ENCODE measurements around the gene CHRD.

The CHRD gene

GRCh38 chr3:184361932-184362667 is 17.8 kb upstream of the CHRD start:
- H3K27me3 ChIP-seq (replicated peaks; ENCODE audit: control insufficient read depth, insufficient read depth, low read length, poor library complexity, severe bottlenecking) = no peaks in the 10 kb centered on the region
- H3K9me3 ChIP-seq (ENCODE audit: control insufficient read depth, low read length) = no peaks in the 10 kb centered on the region
- peaks cover 4% of the 10 kb centered on the region for H3K36me3 ChIP-seq (ENCODE audit: control insufficient read depth, insufficient read depth, low read length)
- H3K4me1 ChIP-seq (ENCODE audit: control insufficient read depth, insufficient read depth, low read length, poor library complexity, severe bottlenecking) = peaks cover 14% of the 10 kb centered on the region
- peak in 1 of 3 donors; percentile 15 for DNase-seq
- peak overlapping the region; percentile 78 for H3K27ac ChIP-seq (ENCODE audit: insufficient read depth, low read length, poor library complexity, severe bottlenecking)
- peak overlapping the region; percentile 77 for H3K4me3 ChIP-seq (ENCODE audit: insufficient read depth, low read depth, low read length, poor library complexity, severe bottlenecking)

DNA sequence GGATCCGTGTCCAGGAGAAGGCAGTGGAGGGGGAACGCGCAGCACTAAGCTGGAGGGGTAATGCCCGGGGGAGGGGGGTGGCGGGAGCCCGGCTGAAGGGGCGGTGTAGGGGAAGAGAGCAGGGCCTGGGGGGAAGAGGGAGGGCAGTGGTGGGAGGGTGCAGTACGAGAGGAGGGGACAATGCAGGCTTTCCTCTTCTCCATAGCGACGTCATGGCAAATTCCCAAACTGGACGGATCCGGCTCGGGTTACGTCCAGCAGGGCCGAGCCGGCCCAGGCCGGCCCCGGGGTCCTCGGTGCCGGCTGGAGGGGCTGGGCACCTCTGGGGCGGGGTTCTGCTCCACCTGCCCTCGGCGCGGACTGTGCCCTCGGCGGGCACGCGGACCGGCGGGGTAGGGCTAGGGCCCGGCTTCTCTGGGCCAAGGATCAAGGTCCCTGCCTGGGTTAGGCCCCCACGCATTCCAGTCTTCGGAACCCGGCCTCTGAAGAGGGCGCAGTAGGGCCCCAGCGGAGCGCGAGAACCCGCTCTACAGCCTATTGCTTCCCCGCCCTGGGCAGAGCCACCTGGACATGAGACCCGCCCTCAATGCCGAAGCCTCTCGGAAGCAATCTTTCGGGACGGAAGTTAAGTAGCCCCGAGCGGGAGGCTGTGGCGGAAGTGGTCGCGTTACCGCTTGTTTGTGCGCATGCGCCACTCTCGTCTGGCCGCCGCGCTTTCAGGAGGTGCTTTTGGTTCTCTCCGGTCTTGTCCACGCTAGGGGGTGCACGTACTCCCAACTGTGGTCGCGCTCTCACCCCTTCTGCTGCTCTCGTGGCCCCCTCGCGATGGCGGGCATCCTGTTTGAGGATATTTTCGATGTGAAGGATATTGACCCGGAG is 16.9 kb upstream of the CHRD start:
- Histone ChIP-seq H3K36me3 (ENCODE audit: control insufficient read depth, insufficient read depth, low read length) (peaks cover 7% of the 10 kb centered on the region), H3K4me1 (ENCODE audit: control insufficient read depth, insufficient read depth, low read length, poor library complexity, severe bottlenecking) (peaks cover 14% of the 10 kb centered on the region), H3K27ac (ENCODE audit: insufficient read depth, low read length, poor library complexity, severe bottlenecking) (peak overlapping the region; percentile 78), H3K4me3 (ENCODE audit: insufficient read depth, low read depth, low read length, poor library complexity, severe bottlenecking) (peak overlapping the region; percentile 77), H3K9me3 (ENCODE audit: control insufficient read depth, low read length) (no peaks in the 10 kb centered on the region), H3K27me3 (replicated peaks; ENCODE audit: control insufficient read depth, insufficient read depth, low read length, poor library complexity, severe bottlenecking) (no peaks in the 10 kb centered on the region)
- DNase-seq = peak; percentile 88 to 93 (median 92)

DNA sequence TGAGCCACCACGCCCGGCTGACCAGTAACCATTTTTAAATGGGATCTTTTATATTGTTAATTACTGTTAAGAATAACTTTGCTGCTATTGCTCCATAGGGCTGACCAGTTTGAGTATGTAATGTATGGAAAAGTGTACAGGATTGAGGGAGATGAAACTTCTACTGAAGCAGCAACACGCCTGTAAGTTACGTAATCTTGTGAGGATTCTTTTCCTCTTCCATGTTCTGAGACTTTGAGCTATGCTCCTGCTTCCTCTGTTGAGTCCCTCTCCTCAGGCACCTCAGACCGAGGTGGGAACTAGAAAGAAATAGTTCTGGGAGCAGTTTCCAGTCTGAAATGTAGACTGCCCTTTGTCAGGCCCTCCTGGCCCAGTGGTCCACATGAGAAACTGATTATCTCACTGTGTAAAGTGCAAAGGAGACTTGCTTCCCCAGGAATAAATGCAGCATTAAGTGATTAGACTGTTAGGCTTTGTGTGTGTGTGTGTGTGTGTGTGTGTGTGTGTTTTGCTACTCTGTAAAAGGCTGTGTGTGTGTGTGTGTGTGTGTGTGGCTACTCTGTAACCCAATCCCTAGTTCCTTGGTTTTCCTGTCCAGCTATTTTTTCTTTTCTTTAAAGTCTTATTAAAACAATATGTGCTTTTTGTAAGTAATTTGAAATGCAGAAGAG is 13.1 kb upstream of the CHRD start:
- DNase-seq = no peak
- Histone ChIP-seq H3K4me1 (ENCODE audit: control insufficient read depth, insufficient read depth, low read length, poor library complexity, severe bottlenecking) (peaks cover 10% of the 10 kb centered on the region), H3K27ac (ENCODE audit: insufficient read depth, low read length, poor library complexity, severe bottlenecking) (no peak overlapping the region), H3K27me3 (replicated peaks; ENCODE audit: control insufficient read depth, insufficient read depth, low read length, poor library complexity, severe bottlenecking) (no peaks in the 10 kb centered on the region), H3K4me3 (ENCODE audit: insufficient read depth, low read depth, low read length, poor library complexity, severe bottlenecking) (no peak overlapping the region), H3K9me3 (ENCODE audit: control insufficient read depth, low read length) (no peaks in the 10 kb centered on the region), H3K36me3 (ENCODE audit: control insufficient read depth, insufficient read depth, low read length) (peaks cover 16% of the 10 kb centered on the region)

GRCh38 chr3:184368116-184368515 is 11.7 kb upstream of the CHRD start:
- Histone ChIP-seq H3K36me3 (ENCODE audit: control insufficient read depth, insufficient read depth, low read length) (peaks cover 16% of the 10 kb centered on the region), H3K9me3 (ENCODE audit: control insufficient read depth, low read length) (no peaks in the 10 kb centered on the region), H3K27ac (ENCODE audit: insufficient read depth, low read length, poor library complexity, severe bottlenecking) (no peak overlapping the region), H3K4me3 (ENCODE audit: insufficient read depth, low read depth, low read length, poor library complexity, severe bottlenecking) (no peak overlapping the region), H3K27me3 (replicated peaks; ENCODE audit: control insufficient read depth, insufficient read depth, low read length, poor library complexity, severe bottlenecking) (no peaks in the 10 kb centered on the region), H3K4me1 (ENCODE audit: control insufficient read depth, insufficient read depth, low read length, poor library complexity, severe bottlenecking) (peaks cover 2% of the 10 kb centered on the region)
- no peak for DNase-seq

DNA sequence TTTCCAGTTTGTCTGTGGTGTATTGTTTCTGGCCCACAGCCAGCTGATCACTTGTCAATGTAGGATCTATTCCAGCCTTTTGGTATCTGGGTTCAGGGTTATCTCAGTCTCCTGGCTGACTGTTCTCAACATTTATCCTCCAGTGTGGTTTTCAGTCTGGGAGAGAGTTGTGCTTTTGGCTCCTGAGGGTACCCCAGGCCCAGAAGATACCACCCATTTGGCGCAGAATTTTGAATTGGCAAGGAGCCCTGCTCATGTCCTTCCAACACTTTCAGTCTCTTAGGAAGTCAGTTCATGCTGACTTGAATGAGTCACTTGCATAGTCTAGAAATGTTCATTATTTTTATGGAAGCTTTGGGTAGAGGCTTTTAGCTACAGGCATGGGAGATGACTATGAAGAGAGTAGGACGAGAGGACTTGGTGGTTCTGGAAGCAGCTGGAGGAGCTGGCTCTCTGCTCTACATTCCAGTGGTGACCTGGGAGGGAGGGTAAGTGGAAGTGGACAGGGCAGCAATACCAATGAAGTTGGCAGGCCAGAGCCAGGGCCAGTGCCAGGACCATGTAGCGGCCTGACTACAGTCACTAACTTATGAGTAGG is 11.2 kb upstream of the CHRD start:
- H3K9me3 ChIP-seq (ENCODE audit: control insufficient read depth, low read length) = no peaks in the 10 kb centered on the region
- DNase-seq = no peak
- no peak overlapping the region for H3K4me3 ChIP-seq (ENCODE audit: insufficient read depth, low read depth, low read length, poor library complexity, severe bottlenecking)
- H3K4me1 ChIP-seq (ENCODE audit: control insufficient read depth, insufficient read depth, low read length, poor library complexity, severe bottlenecking) = peaks cover 2% of the 10 kb centered on the region
- H3K27me3 ChIP-seq (replicated peaks; ENCODE audit: control insufficient read depth, insufficient read depth, low read length, poor library complexity, severe bottlenecking) = no peaks in the 10 kb centered on the region
- no peak overlapping the region for H3K27ac ChIP-seq (ENCODE audit: insufficient read depth, low read length, poor library complexity, severe bottlenecking)
- H3K36me3 ChIP-seq (ENCODE audit: control insufficient read depth, insufficient read depth, low read length) = peaks cover 16% of the 10 kb centered on the region

DNA sequence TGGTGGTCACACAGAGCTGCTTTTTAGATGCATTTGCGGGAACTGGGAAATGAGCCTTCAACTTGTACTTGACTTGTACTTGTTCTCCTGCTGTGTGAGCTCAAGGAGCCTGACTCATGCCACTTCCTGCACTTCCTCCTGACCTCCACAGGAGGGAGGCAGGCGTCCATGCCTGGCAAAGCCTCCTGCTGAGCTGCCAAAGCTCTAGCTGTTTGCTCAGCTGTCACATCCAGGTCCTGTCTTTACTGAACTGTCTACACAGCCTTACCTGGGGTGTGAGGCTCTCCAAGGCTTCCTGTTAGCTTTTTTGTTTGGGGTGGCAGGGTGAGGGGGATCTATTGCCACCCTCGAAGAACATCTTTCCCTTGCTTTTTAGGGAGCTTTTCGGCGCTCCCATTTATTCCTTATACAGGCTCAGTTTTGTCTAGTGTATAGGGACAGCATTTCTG is 8.3 kb upstream of the CHRD start:
- no peak overlapping the region for H3K27ac ChIP-seq (ENCODE audit: insufficient read depth, low read length, poor library complexity, severe bottlenecking)
- H3K9me3 ChIP-seq (ENCODE audit: control insufficient read depth, low read length) = no peaks in the 10 kb centered on the region
- H3K4me1 ChIP-seq (ENCODE audit: control insufficient read depth, insufficient read depth, low read length, poor library complexity, severe bottlenecking) = no peaks in the 10 kb centered on the region
- no peaks in the 10 kb centered on the region for H3K27me3 ChIP-seq (replicated peaks; ENCODE audit: control insufficient read depth, insufficient read depth, low read length, poor library complexity, severe bottlenecking)
- peaks cover 12% of the 10 kb centered on the region for H3K36me3 ChIP-seq (ENCODE audit: control insufficient read depth, insufficient read depth, low read length)
- peak; percentile 21 to 26 (median 22) for DNase-seq
- no peak overlapping the region for H3K4me3 ChIP-seq (ENCODE audit: insufficient read depth, low read depth, low read length, poor library complexity, severe bottlenecking)

DNA sequence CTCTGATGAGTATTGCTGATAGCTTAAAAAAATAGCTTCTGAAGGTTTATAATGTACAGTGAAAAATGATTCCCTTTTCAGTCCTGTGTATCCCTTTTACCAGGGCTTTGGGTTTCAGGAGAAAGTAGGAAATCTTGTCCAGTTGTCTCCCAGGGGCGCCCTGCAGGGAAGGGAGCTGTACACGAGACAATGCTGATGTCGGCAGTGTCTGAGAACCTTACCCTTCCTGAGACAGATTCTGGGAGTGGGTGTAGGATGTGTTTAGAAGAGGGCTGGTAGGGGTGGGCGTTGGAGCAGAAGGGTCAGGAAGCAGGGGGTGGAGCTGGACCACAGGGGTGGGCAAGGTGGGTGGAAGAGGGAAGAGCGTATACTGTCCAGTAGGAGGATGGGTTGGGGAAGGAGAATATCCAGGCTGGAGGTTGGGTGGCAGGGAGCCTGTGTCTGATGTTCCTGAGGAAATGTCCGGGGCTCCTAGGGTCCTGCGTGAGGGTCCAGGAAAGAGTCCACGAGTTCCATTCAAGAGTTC is 7.5 kb upstream of the CHRD start:
- H3K4me3 ChIP-seq (ENCODE audit: insufficient read depth, low read depth, low read length, poor library complexity, severe bottlenecking) = no peak overlapping the region
- peaks cover 12% of the 10 kb centered on the region for H3K36me3 ChIP-seq (ENCODE audit: control insufficient read depth, insufficient read depth, low read length)
- no peak for DNase-seq
- no peaks in the 10 kb centered on the region for H3K9me3 ChIP-seq (ENCODE audit: control insufficient read depth, low read length)
- H3K27me3 ChIP-seq (replicated peaks; ENCODE audit: control insufficient read depth, insufficient read depth, low read length, poor library complexity, severe bottlenecking) = no peaks in the 10 kb centered on the region
- no peak overlapping the region for H3K27ac ChIP-seq (ENCODE audit: insufficient read depth, low read length, poor library complexity, severe bottlenecking)
- no peaks in the 10 kb centered on the region for H3K4me1 ChIP-seq (ENCODE audit: control insufficient read depth, insufficient read depth, low read length, poor library complexity, severe bottlenecking)

DNA sequence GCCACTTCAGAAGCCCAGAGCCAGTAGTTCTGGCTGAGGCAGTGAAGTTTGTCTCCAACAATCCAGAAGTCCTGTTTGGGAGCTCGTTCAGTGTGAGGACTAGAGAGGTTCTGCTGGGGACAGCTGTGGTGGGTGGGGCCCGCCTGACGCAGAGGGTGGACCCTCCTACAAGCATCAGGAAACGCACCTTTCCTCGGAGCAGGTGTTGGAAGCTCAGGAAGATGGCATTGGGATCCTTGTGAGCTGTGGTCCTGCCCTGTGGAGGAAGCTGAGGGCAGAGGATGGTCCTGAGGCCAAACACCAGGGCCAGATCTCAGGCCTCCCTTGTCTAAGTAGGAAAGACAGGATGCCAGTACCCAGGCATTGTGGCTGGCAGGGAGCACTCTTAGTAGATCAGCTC is 6.9 kb upstream of the CHRD start:
- Histone ChIP-seq H3K27me3 (replicated peaks; ENCODE audit: control insufficient read depth, insufficient read depth, low read length, poor library complexity, severe bottlenecking) (peaks cover 3% of the 10 kb centered on the region), H3K27ac (ENCODE audit: insufficient read depth, low read length, poor library complexity, severe bottlenecking) (no peak overlapping the region), H3K4me3 (ENCODE audit: insufficient read depth, low read depth, low read length, poor library complexity, severe bottlenecking) (no peak overlapping the region), H3K4me1 (ENCODE audit: control insufficient read depth, insufficient read depth, low read length, poor library complexity, severe bottlenecking) (no peaks in the 10 kb centered on the region), H3K36me3 (ENCODE audit: control insufficient read depth, insufficient read depth, low read length) (peaks cover 9% of the 10 kb centered on the region), H3K9me3 (ENCODE audit: control insufficient read depth, low read length) (no peaks in the 10 kb centered on the region)
- no peak for DNase-seq

DNA sequence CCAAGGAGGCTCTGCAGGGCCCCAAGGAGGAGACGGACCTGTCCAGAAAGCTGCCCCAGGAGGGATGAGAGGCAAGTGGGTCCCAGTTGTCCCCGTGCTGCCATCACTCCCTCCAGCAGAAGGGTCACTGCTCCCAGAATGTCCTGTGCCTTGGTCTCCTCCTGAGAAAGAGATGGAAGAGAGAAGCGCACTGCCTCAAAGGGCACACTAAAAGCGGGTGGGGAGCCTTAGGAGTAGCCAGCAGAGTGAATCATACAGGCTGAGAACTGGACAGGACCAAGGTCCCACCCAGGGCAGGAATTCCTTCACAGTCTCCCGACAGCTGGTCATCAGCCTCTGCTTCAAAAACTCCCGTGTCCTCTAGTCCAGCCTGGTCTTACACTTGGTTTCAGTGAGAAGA is 6.4 kb upstream of the CHRD start:
- no peak for DNase-seq
- Histone ChIP-seq H3K9me3 (ENCODE audit: control insufficient read depth, low read length) (no peaks in the 10 kb centered on the region), H3K27me3 (replicated peaks; ENCODE audit: control insufficient read depth, insufficient read depth, low read length, poor library complexity, severe bottlenecking) (peaks cover 4% of the 10 kb centered on the region), H3K27ac (ENCODE audit: insufficient read depth, low read length, poor library complexity, severe bottlenecking) (no peak overlapping the region), H3K4me1 (ENCODE audit: control insufficient read depth, insufficient read depth, low read length, poor library complexity, severe bottlenecking) (no peaks in the 10 kb centered on the region), H3K36me3 (ENCODE audit: control insufficient read depth, insufficient read depth, low read length) (peaks cover 4% of the 10 kb centered on the region), H3K4me3 (ENCODE audit: insufficient read depth, low read depth, low read length, poor library complexity, severe bottlenecking) (no peak overlapping the region)

All from effector memory CD4-positive, alpha-beta T cell (primary cell).